ENCODE measurements around the gene HAPLN1.

The HAPLN1 gene

DNA sequence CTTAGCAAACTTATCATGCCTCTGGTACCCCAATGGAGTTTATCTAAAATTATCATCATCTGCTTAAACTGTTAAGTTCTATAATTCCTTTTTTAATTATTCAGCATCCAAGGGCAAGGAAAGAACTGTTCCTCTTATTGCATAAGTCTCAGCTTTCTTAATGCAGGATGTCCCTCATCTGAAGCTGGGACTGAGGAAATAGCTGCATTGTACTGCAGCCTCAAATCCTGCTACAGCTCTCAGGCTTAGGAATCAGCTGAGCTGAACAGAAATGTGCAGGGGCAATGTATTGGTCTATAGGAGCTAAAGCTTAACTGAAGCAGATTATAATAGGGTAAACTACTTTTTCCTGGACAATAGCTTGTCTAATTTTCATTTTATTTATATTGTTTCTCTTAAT is 48.0 kb downstream of the HAPLN1 start:
- Histone ChIP-seq H3K36me3 (ENCODE audit: control insufficient read depth, insufficient read depth, low read length) (no peaks in the 10 kb centered on the region), H3K27me3 (ENCODE audit: control insufficient read depth, insufficient read depth, low read length) (no peaks in the 10 kb centered on the region), H3K4me3 (ENCODE audit: low read depth, low read length) (no peak overlapping the region), H3K9me3 (ENCODE audit: control insufficient read depth, insufficient read depth, low read length) (no peaks in the 10 kb centered on the region), H3K9ac (ENCODE audit: low read depth, low read length) (no peak overlapping the region), H3K4me1 (ENCODE audit: control insufficient read depth, insufficient read depth, low read length) (no peaks in the 10 kb centered on the region)

DNA sequence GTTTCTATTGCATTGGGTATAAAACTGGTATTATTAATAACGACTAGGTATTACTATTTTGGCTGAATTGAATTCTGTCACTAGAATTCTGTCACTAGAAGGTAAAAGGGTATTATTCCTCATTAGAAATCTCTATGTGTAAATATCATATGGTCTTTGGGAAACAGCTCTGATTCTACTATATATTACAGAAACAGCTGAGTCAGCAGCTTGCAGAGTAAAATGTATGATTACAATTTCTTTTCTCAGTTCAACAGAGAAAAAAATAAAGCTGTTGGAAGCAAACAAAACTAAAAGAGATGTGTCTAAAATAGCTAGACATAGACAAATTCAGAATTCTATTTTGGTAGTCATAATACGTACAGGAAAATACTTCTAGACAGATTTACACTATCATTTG is 48.5 kb downstream of the HAPLN1 start:
- no peaks in the 10 kb centered on the region for H3K27me3 ChIP-seq (ENCODE audit: control insufficient read depth, insufficient read depth, low read length)
- H3K9ac ChIP-seq (ENCODE audit: low read depth, low read length): no peak overlapping the region
- H3K36me3 ChIP-seq (ENCODE audit: control insufficient read depth, insufficient read depth, low read length): no peaks in the 10 kb centered on the region
- H3K4me3 ChIP-seq (ENCODE audit: low read depth, low read length): no peak overlapping the region
- H3K9me3 ChIP-seq (ENCODE audit: control insufficient read depth, insufficient read depth, low read length): no peaks in the 10 kb centered on the region
- H3K4me1 ChIP-seq (ENCODE audit: control insufficient read depth, insufficient read depth, low read length): no peaks in the 10 kb centered on the region

DNA sequence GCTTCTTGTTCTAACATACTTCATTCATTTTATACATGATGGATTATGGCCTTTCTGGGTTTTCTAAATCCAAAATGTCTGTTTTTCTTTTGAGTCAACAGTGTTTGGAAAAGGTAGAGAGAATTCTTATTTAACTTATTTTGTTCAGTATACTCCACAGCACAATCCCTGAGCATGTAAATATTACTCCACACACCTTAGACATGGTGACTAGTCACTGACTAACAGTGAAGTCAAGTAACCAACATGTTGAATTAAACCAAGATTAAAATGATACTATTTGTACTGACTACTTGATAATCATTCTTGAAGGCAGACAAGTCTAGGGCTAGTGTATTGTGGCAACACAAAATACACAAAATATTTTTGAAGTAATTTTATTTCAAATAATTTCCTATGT is 55.0 kb downstream of the HAPLN1 start:
- Histone ChIP-seq H3K27me3 (ENCODE audit: control insufficient read depth, insufficient read depth, low read length) (no peaks in the 10 kb centered on the region), H3K36me3 (ENCODE audit: control insufficient read depth, insufficient read depth, low read length) (no peaks in the 10 kb centered on the region), H3K9ac (ENCODE audit: low read depth, low read length) (no peak overlapping the region), H3K4me3 (ENCODE audit: low read depth, low read length) (no peak overlapping the region), H3K9me3 (ENCODE audit: control insufficient read depth, insufficient read depth, low read length) (no peaks in the 10 kb centered on the region), H3K4me1 (ENCODE audit: control insufficient read depth, insufficient read depth, low read length) (no peaks in the 10 kb centered on the region)

DNA sequence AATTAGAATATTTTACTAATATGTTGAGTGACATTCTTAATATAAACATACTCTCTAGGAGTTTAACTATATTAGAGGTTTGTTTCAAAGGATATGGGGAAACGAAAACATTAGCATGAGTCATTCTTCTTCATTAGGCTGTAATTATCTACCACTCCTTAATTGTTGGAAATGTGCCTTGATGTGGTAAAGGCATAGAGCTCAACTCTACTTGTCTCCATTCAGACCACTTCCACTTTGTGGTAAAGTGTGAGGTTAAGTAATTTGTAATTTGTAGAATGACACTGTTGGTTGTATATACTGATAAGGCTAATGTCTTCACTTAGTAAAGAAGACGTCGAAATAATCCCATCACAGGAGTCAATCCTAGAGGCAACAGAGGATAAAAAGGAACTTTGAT is 58.1 kb downstream of the HAPLN1 start:
- no peaks in the 10 kb centered on the region for H3K27me3 ChIP-seq (ENCODE audit: control insufficient read depth, insufficient read depth, low read length)

DNA sequence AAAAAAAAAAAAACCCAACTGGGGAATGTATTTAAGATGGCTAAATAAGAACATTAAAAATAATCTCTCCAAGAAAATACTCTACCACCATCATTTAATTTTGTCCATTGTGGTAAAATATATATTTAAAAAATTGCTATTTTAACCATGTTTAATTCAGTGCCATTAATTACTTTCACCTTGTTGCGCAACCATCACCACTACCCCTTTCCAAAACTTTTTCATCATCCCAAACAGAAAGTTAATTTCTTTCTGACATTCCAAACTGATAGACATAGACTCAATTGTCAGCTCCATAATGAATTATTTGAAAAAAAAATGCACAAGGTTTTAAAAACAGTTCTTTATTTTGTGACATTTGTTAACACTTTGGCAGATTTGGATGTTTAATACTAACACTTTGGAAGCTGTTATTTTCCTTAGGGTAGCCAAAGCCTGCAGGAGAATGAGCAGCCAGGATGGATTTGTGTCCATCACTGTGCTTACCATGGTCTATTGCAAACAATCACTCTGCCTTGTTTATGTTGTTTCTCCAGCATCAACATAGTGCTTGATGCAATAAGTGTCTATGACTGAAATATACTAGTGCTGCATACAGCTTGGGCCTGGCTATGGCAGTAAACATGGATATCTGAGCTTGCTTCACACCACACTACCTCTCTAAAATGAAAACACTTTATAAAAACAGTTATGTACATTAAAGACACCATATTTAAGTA is 62.7 kb downstream of the HAPLN1 start:
- no peak overlapping the region for H3K4me3 ChIP-seq (ENCODE audit: low read depth, low read length)
- no peak overlapping the region for H3K9ac ChIP-seq (ENCODE audit: low read depth, low read length)
- H3K36me3 ChIP-seq (ENCODE audit: control insufficient read depth, insufficient read depth, low read length): no peaks in the 10 kb centered on the region

More for the DNA sequence above, 58.1 kb downstream of the HAPLN1 start:
- H3K9me3 ChIP-seq (ENCODE audit: control insufficient read depth, insufficient read depth, low read length): no peaks in the 10 kb centered on the region
- no peak overlapping the region for H3K4me3 ChIP-seq (ENCODE audit: low read depth, low read length)
- H3K4me1 ChIP-seq (ENCODE audit: control insufficient read depth, insufficient read depth, low read length): no peaks in the 10 kb centered on the region
- H3K36me3 ChIP-seq (ENCODE audit: control insufficient read depth, insufficient read depth, low read length): no peaks in the 10 kb centered on the region
- no peak overlapping the region for H3K9ac ChIP-seq (ENCODE audit: low read depth, low read length)

DNA sequence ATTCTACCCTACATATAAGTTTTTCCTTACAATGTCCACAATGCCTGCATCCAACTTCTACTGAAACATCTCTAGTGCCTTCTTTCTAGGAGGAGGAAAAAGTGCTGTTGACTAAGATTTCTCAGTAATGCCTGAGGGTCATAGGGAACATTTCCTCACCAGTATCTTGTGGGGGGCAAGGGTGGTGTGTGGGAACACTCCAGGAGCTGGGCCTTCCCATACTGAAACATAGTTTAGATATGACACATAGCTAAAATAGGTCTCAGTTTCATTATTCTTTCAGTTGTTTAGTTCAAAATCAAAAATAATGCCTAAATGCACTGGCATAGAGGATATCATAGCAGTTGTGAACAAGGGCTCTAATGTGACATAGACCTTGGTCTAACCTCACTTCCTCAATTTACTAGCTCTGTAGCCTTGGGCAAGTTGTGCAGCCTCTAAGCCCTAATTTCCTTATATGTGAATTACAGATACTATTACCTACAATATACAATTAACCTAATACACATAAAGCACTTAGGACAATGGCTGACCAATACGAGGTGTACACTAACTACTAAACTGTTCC is 66.1 kb downstream of the HAPLN1 start:
- no peaks in the 10 kb centered on the region for H3K27me3 ChIP-seq (ENCODE audit: control insufficient read depth, insufficient read depth, low read length)
- no peaks in the 10 kb centered on the region for H3K4me1 ChIP-seq (ENCODE audit: control insufficient read depth, insufficient read depth, low read length)
- H3K9me3 ChIP-seq (ENCODE audit: control insufficient read depth, insufficient read depth, low read length): no peaks in the 10 kb centered on the region
- H3K36me3 ChIP-seq (ENCODE audit: control insufficient read depth, insufficient read depth, low read length): no peaks in the 10 kb centered on the region
- no peak overlapping the region for H3K9ac ChIP-seq (ENCODE audit: low read depth, low read length)
- no peak overlapping the region for H3K4me3 ChIP-seq (ENCODE audit: low read depth, low read length)

More for the DNA sequence above, 62.7 kb downstream of the HAPLN1 start:
- Histone ChIP-seq H3K4me1 (ENCODE audit: control insufficient read depth, insufficient read depth, low read length) (no peaks in the 10 kb centered on the region), H3K9me3 (ENCODE audit: control insufficient read depth, insufficient read depth, low read length) (no peaks in the 10 kb centered on the region), H3K27me3 (ENCODE audit: control insufficient read depth, insufficient read depth, low read length) (no peaks in the 10 kb centered on the region)

DNA sequence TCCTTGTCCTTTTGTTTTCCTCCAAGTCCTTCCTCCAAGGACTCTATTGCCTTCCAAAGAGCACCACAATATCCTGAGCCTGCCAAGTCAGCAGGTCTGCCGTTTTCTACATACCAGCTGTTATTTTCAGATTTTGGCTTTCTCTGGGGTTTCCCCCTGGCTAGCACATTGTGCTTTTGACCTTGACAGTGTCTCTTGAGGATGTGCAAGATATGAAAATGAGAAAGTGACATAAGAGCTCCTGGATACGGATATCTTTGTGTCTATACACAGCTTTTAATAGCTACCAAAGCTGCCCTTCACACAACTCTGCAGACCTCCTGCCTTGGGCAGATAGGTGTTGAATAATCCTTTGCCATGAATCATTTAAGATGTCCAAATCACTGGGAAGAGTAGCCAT is 67.0 kb downstream of the HAPLN1 start:
- no peak overlapping the region for H3K9ac ChIP-seq (ENCODE audit: low read depth, low read length)
- no peaks in the 10 kb centered on the region for H3K27me3 ChIP-seq (ENCODE audit: control insufficient read depth, insufficient read depth, low read length)
- no peaks in the 10 kb centered on the region for H3K4me1 ChIP-seq (ENCODE audit: control insufficient read depth, insufficient read depth, low read length)
- no peak overlapping the region for H3K4me3 ChIP-seq (ENCODE audit: low read depth, low read length)
- H3K36me3 ChIP-seq (ENCODE audit: control insufficient read depth, insufficient read depth, low read length): no peaks in the 10 kb centered on the region
- H3K9me3 ChIP-seq (ENCODE audit: control insufficient read depth, insufficient read depth, low read length): no peaks in the 10 kb centered on the region

DNA sequence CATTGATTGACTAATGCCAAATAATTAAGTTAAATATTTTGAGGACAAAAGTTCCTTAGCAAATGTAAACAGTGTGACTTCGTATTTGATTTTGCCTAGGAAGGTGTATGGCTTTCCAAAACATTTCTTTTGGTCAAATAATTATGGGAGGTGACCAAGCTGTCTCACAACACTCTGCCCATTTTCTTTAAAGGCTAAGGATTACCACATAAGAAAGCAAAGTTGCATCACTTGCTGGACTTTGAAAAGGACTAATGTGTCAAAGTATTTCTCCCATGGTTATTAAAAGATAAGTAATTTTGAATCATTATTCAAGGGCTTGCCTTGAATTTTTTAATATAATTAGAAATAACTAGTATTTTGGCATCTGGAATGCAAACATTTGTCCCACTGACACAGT is 74.7 kb downstream of the HAPLN1 start:
- H3K9ac ChIP-seq (ENCODE audit: low read depth, low read length): no peak overlapping the region
- no peaks in the 10 kb centered on the region for H3K27me3 ChIP-seq (ENCODE audit: control insufficient read depth, insufficient read depth, low read length)
- no peak overlapping the region for H3K4me3 ChIP-seq (ENCODE audit: low read depth, low read length)
- no peaks in the 10 kb centered on the region for H3K9me3 ChIP-seq (ENCODE audit: control insufficient read depth, insufficient read depth, low read length)
- no peaks in the 10 kb centered on the region for H3K36me3 ChIP-seq (ENCODE audit: control insufficient read depth, insufficient read depth, low read length)
- peaks cover 5% of the 10 kb centered on the region for H3K4me1 ChIP-seq (ENCODE audit: control insufficient read depth, insufficient read depth, low read length)

DNA sequence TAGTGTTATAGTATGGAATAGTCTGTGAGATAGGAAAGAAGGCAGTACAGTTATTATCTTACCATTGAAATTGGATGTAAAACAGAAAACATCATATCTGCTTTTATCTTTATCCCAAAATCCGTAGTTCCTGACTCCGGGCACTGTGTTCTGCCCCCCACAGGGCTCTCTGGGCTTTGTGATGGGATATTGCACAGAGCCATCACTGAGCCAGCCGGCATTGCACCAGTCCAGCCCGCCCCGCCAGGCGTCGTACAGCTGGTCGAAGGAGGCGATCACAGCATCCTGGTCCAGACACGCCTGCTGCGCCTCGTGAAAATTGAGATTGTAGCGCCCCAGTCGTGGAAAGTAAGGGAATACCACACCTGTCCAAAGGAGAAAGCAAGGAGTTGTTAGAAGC is 76.4 kb downstream of the HAPLN1 start:
- Histone ChIP-seq H3K9me3 (ENCODE audit: control insufficient read depth, insufficient read depth, low read length) (no peaks in the 10 kb centered on the region), H3K9ac (ENCODE audit: low read depth, low read length) (no peak overlapping the region), H3K27me3 (ENCODE audit: control insufficient read depth, insufficient read depth, low read length) (no peaks in the 10 kb centered on the region), H3K4me3 (ENCODE audit: low read depth, low read length) (no peak overlapping the region), H3K36me3 (ENCODE audit: control insufficient read depth, insufficient read depth, low read length) (no peaks in the 10 kb centered on the region), H3K4me1 (ENCODE audit: control insufficient read depth, insufficient read depth, low read length) (peaks cover 5% of the 10 kb centered on the region)

DNA sequence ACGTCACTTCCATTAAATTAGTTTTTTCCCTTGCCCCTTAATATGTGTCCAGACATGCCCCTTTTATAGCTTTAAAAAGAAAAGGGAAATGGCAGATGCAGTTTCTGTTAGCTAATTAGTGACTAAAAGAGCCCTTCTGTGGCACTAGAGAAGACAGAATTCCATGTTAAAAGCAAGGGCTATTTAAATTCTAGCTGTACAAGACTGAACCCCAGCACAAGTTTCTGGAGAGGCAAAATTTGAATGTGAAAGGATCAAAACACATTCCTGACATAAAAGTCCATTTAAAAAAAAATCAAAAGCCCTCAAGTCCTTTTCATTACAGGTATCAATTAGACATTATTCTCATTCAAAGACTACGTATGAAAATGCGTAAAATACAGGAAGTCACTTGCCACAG is 78.7 kb downstream of the HAPLN1 start:
- H3K27me3 ChIP-seq (ENCODE audit: control insufficient read depth, insufficient read depth, low read length): no peaks in the 10 kb centered on the region
- no peaks in the 10 kb centered on the region for H3K36me3 ChIP-seq (ENCODE audit: control insufficient read depth, insufficient read depth, low read length)
- no peak overlapping the region for H3K4me3 ChIP-seq (ENCODE audit: low read depth, low read length)
- no peak overlapping the region for H3K9ac ChIP-seq (ENCODE audit: low read depth, low read length)
- no peaks in the 10 kb centered on the region for H3K9me3 ChIP-seq (ENCODE audit: control insufficient read depth, insufficient read depth, low read length)
- peaks cover 5% of the 10 kb centered on the region for H3K4me1 ChIP-seq (ENCODE audit: control insufficient read depth, insufficient read depth, low read length)

DNA sequence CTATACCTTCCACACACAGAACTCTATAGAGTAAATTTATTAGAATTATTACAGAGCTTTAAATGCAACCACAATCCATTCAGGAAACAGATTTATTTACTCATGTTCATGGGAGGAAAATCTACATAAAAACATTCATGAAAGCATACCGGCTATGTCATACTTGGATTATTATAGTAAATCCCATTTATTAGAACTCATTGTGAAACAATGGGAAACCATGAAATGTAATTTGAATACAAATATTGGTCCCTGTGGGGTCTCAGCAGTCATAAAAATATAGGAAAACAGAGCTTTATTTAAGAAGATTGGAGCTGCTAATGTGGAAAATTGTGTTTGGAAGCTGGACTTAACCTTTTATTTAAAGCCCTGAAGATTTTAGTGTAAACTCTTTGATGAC is 80.7 kb downstream of the HAPLN1 start:
- Histone ChIP-seq H3K4me1 (ENCODE audit: control insufficient read depth, insufficient read depth, low read length) (peaks cover 5% of the 10 kb centered on the region), H3K9ac (ENCODE audit: low read depth, low read length) (no peak overlapping the region), H3K27me3 (ENCODE audit: control insufficient read depth, insufficient read depth, low read length) (no peaks in the 10 kb centered on the region), H3K4me3 (ENCODE audit: low read depth, low read length) (no peak overlapping the region), H3K36me3 (ENCODE audit: control insufficient read depth, insufficient read depth, low read length) (no peaks in the 10 kb centered on the region), H3K9me3 (ENCODE audit: control insufficient read depth, insufficient read depth, low read length) (no peaks in the 10 kb centered on the region)

DNA sequence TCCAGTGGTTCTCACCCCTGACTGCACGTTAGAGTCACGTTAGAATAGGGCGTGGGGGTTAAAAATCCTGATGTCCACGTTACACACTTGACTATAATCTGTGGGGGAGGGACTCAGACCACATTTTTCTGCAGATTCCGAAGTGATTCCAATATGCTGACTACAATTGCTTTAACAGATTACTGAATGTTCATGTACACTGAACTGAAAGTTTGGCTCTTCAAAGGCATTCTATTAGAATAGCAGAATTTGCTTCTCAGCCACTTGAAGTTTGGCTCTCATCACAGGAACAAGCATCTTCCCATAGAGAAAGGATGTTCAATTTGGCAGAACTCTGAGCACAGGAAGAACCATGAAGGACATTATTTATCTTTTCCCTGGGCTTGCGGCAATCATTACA is 84.5 kb downstream of the HAPLN1 start:
- H3K9me3 ChIP-seq (ENCODE audit: control insufficient read depth, insufficient read depth, low read length): no peaks in the 10 kb centered on the region
- H3K4me1 ChIP-seq (ENCODE audit: control insufficient read depth, insufficient read depth, low read length): no peaks in the 10 kb centered on the region
- no peak overlapping the region for H3K4me3 ChIP-seq (ENCODE audit: low read depth, low read length)
- no peaks in the 10 kb centered on the region for H3K27me3 ChIP-seq (ENCODE audit: control insufficient read depth, insufficient read depth, low read length)
- H3K36me3 ChIP-seq (ENCODE audit: control insufficient read depth, insufficient read depth, low read length): no peaks in the 10 kb centered on the region
- no peak overlapping the region for H3K9ac ChIP-seq (ENCODE audit: low read depth, low read length)
